H9 (cell line): ENCODE results near the gene KRT34. TPM values are rescaled to one million over a fixed set of nuclear protein-coding genes. Genes with fewer than 3 reads are reported as not detected.

Experiments used
- DNase-seq: peaks from one replicate; pipeline ENCODE4 v3.0.0-alpha.2; 2017
- H2AFZ ChIP-seq: one replicate; pipeline ENCODE4 v1.6.1; 2013; ENCODE audit warnings: mild to moderate bottlenecking, low read length, control low read depth, moderate library complexity
- H2AK5ac ChIP-seq: 2 replicates; pipeline ENCODE4 v1.6.1; 2013; ENCODE audit warnings: low read length, control low read depth, mixed read lengths; ENCODE audit not compliant: insufficient read length
- H2BK120ac ChIP-seq: one replicate; pipeline ENCODE4 v1.6.1; 2013; ENCODE audit warnings: low read depth, mild to moderate bottlenecking, low read length, control low read depth, inconsistent platforms; ENCODE audit not compliant: poor library complexity, severe bottlenecking
- H2BK12ac ChIP-seq: 2 replicates; pipeline ENCODE4 v1.6.1; 2013; ENCODE audit warnings: low read length, control low read depth, mixed read lengths, low read depth; ENCODE audit not compliant: insufficient read length
- H2BK15ac ChIP-seq: 2 replicates; pipeline ENCODE4 v1.6.1; 2013; ENCODE audit warnings: low read depth, low read length, control low read depth
- H2BK20ac ChIP-seq: one replicate; pipeline ENCODE4 v1.6.1; 2013; ENCODE audit warnings: low read depth, mild to moderate bottlenecking, low read length, control low read depth, inconsistent platforms; ENCODE audit not compliant: poor library complexity, severe bottlenecking
- H2BK5ac ChIP-seq: 2 replicates; pipeline ENCODE4 v1.6.1; 2013; ENCODE audit warnings: low read length, control low read depth, mixed read lengths; ENCODE audit not compliant: insufficient read length
- H3K14ac ChIP-seq: 2 replicates; pipeline ENCODE4 v1.6.1; 2013; ENCODE audit warnings: low read length, control low read depth; ENCODE audit not compliant: insufficient read depth
- H3K18ac ChIP-seq: 2 replicates; pipeline ENCODE4 v1.6.1; 2013; ENCODE audit warnings: low read depth, mild to moderate bottlenecking, mixed read lengths, low read length, control low read depth; ENCODE audit not compliant: insufficient read length
- H3K23ac ChIP-seq: 2 replicates; pipeline ENCODE4 v1.6.1; 2013; ENCODE audit warnings: low read length, control low read depth, mixed read lengths, low read depth; ENCODE audit not compliant: insufficient read length
- H3K23me2 ChIP-seq: 2 replicates; pipeline ENCODE4 v1.6.1; 2013; ENCODE audit warnings: low read depth, mild to moderate bottlenecking, mixed read lengths, low read length, control low read depth; ENCODE audit not compliant: insufficient read length, poor library complexity, severe bottlenecking
- H3K27ac ChIP-seq: 2 replicates; pipeline ENCODE4 v1.5.1; 2013; ENCODE audit warnings: low read length, control low read depth, mixed read lengths, low read depth; ENCODE audit not compliant: insufficient read length
- H3K27me3 ChIP-seq: 2 replicates; pipeline ENCODE4 v1.6.1; 2013; ENCODE audit warnings: low read length, control low read depth, inconsistent platforms; ENCODE audit not compliant: insufficient read depth
- H3K4ac ChIP-seq: 2 replicates; pipeline ENCODE4 v1.6.1; 2013; ENCODE audit warnings: low read depth, mild to moderate bottlenecking, control low read depth, inconsistent platforms, low read length, moderate library complexity
- H3K4me1 ChIP-seq: 2 replicates; pipeline ENCODE4 v1.6.1; 2013; ENCODE audit warnings: low read length, control low read depth, inconsistent platforms; ENCODE audit not compliant: insufficient read depth
- H3K4me2 ChIP-seq: 2 replicates; pipeline ENCODE4 v1.6.1; 2013; ENCODE audit warnings: low read length, control low read depth, mixed read lengths; ENCODE audit not compliant: insufficient read length, insufficient read depth
- H3K56ac ChIP-seq: 2 replicates; pipeline ENCODE4 v1.6.1; 2013; ENCODE audit warnings: low read depth, mild to moderate bottlenecking, mixed read lengths, low read length, control low read depth; ENCODE audit not compliant: insufficient read length
- H3K79me1 ChIP-seq: 2 replicates; pipeline ENCODE4 v1.6.1; 2013; ENCODE audit warnings: low read depth, mild to moderate bottlenecking, moderate library complexity, low read length, control low read depth, inconsistent platforms; ENCODE audit not compliant: insufficient read depth, poor library complexity, severe bottlenecking
- H3K79me2 ChIP-seq: 2 replicates; pipeline ENCODE4 v1.6.1; 2013; ENCODE audit warnings: low read length, control low read depth, inconsistent platforms; ENCODE audit not compliant: insufficient read depth
- H3K9ac ChIP-seq: 2 replicates; pipeline ENCODE4 v1.6.1; 2013; ENCODE audit warnings: low read length, control low read depth, mixed read lengths; ENCODE audit not compliant: insufficient read length; ENCODE audit errors: extremely low read depth
- H3K9me3 ChIP-seq: one replicate; pipeline ENCODE4 v1.6.1; 2013; ENCODE audit warnings: low read depth, low read length, inconsistent platforms; ENCODE audit not compliant: control insufficient read depth
- H3T11ph ChIP-seq: one replicate; pipeline ENCODE4 v1.6.1; 2013; ENCODE audit warnings: mild to moderate bottlenecking, low read length, control low read depth, inconsistent platforms
- H4K20me1 ChIP-seq: one replicate; pipeline ENCODE4 v1.6.1; 2013; ENCODE audit not compliant: control insufficient read depth, insufficient read length, insufficient read depth
- H4K5ac ChIP-seq: 2 replicates; pipeline ENCODE4 v1.6.1; 2013; ENCODE audit warnings: low read depth, mild to moderate bottlenecking, mixed read lengths, low read length, control low read depth; ENCODE audit not compliant: insufficient read length
- H4K8ac ChIP-seq: replicated peaks from 2 replicates; pipeline ENCODE4 v1.6.1; 2013; ENCODE audit warnings: low read length, control low read depth, mixed read lengths, low read depth; ENCODE audit not compliant: insufficient read length
- H4K91ac ChIP-seq: 2 replicates; pipeline ENCODE4 v1.6.1; 2013; ENCODE audit warnings: low read depth, mild to moderate bottlenecking, moderate library complexity, mixed read lengths, low read length, control low read depth; ENCODE audit not compliant: insufficient read length
- H3K27ac Mint-ChIP-seq, 3 experiments: 2 replicates in 2 of 3; 3 replicates in 1 of 3; pipeline ENCODE4 v1.8.0; 2020 to 2021; ENCODE audit warnings: mixed read lengths in 3 of 3, mild to moderate bottlenecking in 1 of 3, moderate library complexity in 1 of 3
- H3K27me3 Mint-ChIP-seq: 2 replicates; pipeline ENCODE4 v1.8.0; 2021; ENCODE audit warnings: low read depth, mild to moderate bottlenecking, moderate library complexity, mixed read lengths
- H3K36me3 Mint-ChIP-seq, 3 experiments: 2 replicates in 2 of 3; 3 replicates in 1 of 3; pipeline ENCODE4 v1.8.0; 2020 to 2021; ENCODE audit warnings: low read depth in 3 of 3, mixed read lengths in 3 of 3; ENCODE audit not compliant: insufficient read depth in 1 of 3
- H3K4me1 Mint-ChIP-seq, 2 experiments: 2 replicates each; pipeline ENCODE4 v1.8.0; 2020; ENCODE audit warnings: mixed read lengths in 2 of 2
- H3K4me3 Mint-ChIP-seq, 2 experiments: 2 replicates in 1 of 2; 3 replicates in 1 of 2; pipeline ENCODE4 v1.8.0; 2020 to 2021; ENCODE audit warnings: mild to moderate bottlenecking in 2 of 2, mixed read lengths in 2 of 2, moderate library complexity in 1 of 2
- H3K9me3 Mint-ChIP-seq, 2 experiments: 2 replicates in 1 of 2; 3 replicates in 1 of 2; pipeline ENCODE4 v1.8.0; 2020; ENCODE audit warnings: mild to moderate bottlenecking in 2 of 2, mixed read lengths in 2 of 2, moderate library complexity in 1 of 2
- CTCF ChIP-seq: fragments of 200-600 bp; sonication (generic); conservative IDR thresholded peaks from 3 replicates; pipeline ENCODE4 v1.8.0; 2021; ENCODE audit warnings: antibody characterized with exemption, mild to moderate bottlenecking
- WGBS: extraction: QIAGEN DNeasy Blood & Tissue Kit; methylation state at CpG from one replicate; pipeline ENCODE4 v1.1.7; 2013; ENCODE audit warnings: missing lambda C conversion rate, low lambda C conversion rate, mixed read lengths; ENCODE audit not compliant: insufficient read length; ENCODE audit errors: extremely low coverage; 5-methylcytosine and 5-hydroxymethylcytosine counted together
- total RNA-seq: library from RNA; stranded (reverse); gene quantifications from 2 replicates; pipeline ENCODE4 v1.2.1, GENCODE V29; 2021

The KRT34 gene
- total RNA-seq, 1 experiment from 2014 or later, result not detected

GRCh38 chr17:41340934-41341861 is 40.9 kb downstream of the KRT34 start:
- Histone ChIP-seq H3K79me1 (no peaks in the 10 kb centered on the region), H3K23ac (no peak overlapping the region), H2BK5ac (no peak overlapping the region), H2BK120ac (no peak overlapping the region), H3K4me1 (no peaks in the 10 kb centered on the region), H4K5ac (no peak overlapping the region), H3K18ac (no peak overlapping the region), H3K27me3 (no peaks in the 10 kb centered on the region), H2BK12ac (no peak overlapping the region), H3K4me2 (no peak overlapping the region), H4K20me1 (no peaks in the 10 kb centered on the region), H4K8ac (no peak overlapping the region), H2AFZ (no peak overlapping the region), H2BK20ac (no peak overlapping the region), H2AK5ac (no peak overlapping the region), H3T11ph (no peak overlapping the region), H3K27ac (no peak overlapping the region), H3K23me2 (no peaks in the 10 kb centered on the region), H3K9me3 (no peaks in the 10 kb centered on the region), H4K91ac (no peak overlapping the region), H3K9ac (no peak overlapping the region), H3K56ac (no peak overlapping the region), H3K4ac (no peak overlapping the region), H3K79me2 (no peaks in the 10 kb centered on the region), H3K14ac (no peak overlapping the region), H2BK15ac (no peak overlapping the region)
- Mint-ChIP-seq H3K9me3 (peaks cover 13 to 20% of the 10 kb centered on the region in 2 experiments), H3K4me1 (no peaks in the 10 kb centered on the region), H3K4me3 (no peak overlapping the region), H3K36me3 (peaks cover 2 to 19% (median 3%) of the 10 kb centered on the region in 3 experiments), H3K27ac (no peak overlapping the region), H3K27me3 (peaks cover 13% of the 10 kb centered on the region)
- no peak for TF ChIP-seq CTCF
- no CpG with 5 or more reads among the region's 7 CpGs for WGBS
- DNase-seq, result no peak
